GM12878 (cell line): ENCODE measurements around the gene MYOD1. TPM values are rescaled to one million over a fixed set of nuclear protein-coding genes. Genes with fewer than 3 reads are reported as not detected.

ENCODE experiments used
- ATAC-seq: fragments of 200-7000 bp; cut with Tn5 transposase; 3 replicates; pipeline ENCODE4 v1.9.1; 2020; ENCODE audit warnings: mild to moderate bottlenecking, moderate library complexity
- BruUV-seq: library from RNA; stranded (reverse); fragments of 400-500 nt; replicated peaks from 2 replicates; lab custom pipeline; 2021; lab: Mats Ljungman, UMichigan
- CTCF ChIA-PET: fragments of 300-600 bp; sonication (Branson Sonifier 250); formaldehyde crosslinking; extraction: SDS; loops from one replicate; lab custom pipeline; 2021; ENCODE audit warnings: inconsistent platforms; lab: Yijun Ruan, JAX
- POLR2A ChIA-PET: fragments of 350-600 bp; formaldehyde crosslinking; extraction: SDS; loops from one replicate; lab custom pipeline; 2021; ENCODE audit warnings: inconsistent platforms; lab: Charles Lee
- RAD21 ChIA-PET: fragments of 300-600 bp; sonication (Branson Sonifier 250); formaldehyde crosslinking; loops from one replicate; lab custom pipeline; 2023; ENCODE audit warnings: antibody characterized with exemption; ENCODE audit not compliant: unreplicated experiment; lab: Charles Lee
- SMC1A ChIA-PET: fragments of 300-600 bp; sonication (Branson Sonifier 250); formaldehyde crosslinking; loops from one replicate; lab custom pipeline; 2023; ENCODE audit not compliant: unreplicated experiment, uncharacterized antibody; lab: Charles Lee
- DNase-seq: peaks from one replicate; pipeline ENCODE4 v3.0.0-alpha.2; 2011; ENCODE audit warnings: low read depth, low spot score
- FAIRE-seq: peaks from 3 replicates; lab custom pipeline; 2011; peaks lifted over from hg19 to GRCh38; lab: Jason Lieb, UNC
- H2AFZ ChIP-seq: 2 replicates; pipeline ENCODE4 v1.6.0; 2011; ENCODE audit warnings: low read depth, low read length, control low read depth; ENCODE audit not compliant: control insufficient read depth
- H3K27ac ChIP-seq: 2 replicates; pipeline ENCODE4 v1.5.1; 2011; ENCODE audit warnings: control low read depth; ENCODE audit not compliant: control insufficient read depth, insufficient read depth
- H3K27me3 ChIP-seq, 2 experiments: replicated peaks in 1 of 2; 2 replicates each; pipeline versions ENCODE4 v1.6.0 to v1.6.1; 2011; ENCODE audit warnings: low read length in 1 of 2; ENCODE audit not compliant: control insufficient read depth in 2 of 2, insufficient read depth in 2 of 2
- H3K36me3 ChIP-seq, 2 experiments: 2 replicates each; pipeline ENCODE4 v1.5.1; 2011; ENCODE audit warnings: low read length in 1 of 2; ENCODE audit not compliant: control insufficient read depth in 2 of 2, insufficient read depth in 2 of 2
- H3K4me1 ChIP-seq: 2 replicates; pipeline ENCODE4 v1.6.1; 2011; ENCODE audit warnings: mild to moderate bottlenecking, low read length, moderate library complexity, mixed read lengths; ENCODE audit not compliant: control insufficient read depth, insufficient read depth
- H3K4me2 ChIP-seq: 2 replicates; pipeline ENCODE4 v1.6.0; 2011; ENCODE audit warnings: control low read depth; ENCODE audit not compliant: control insufficient read depth, insufficient read depth
- H3K4me3 ChIP-seq: fragments of 200-600 bp; sonication (generic); 2 replicates; pipeline ENCODE4 v1.5.1; 2016
- H3K79me2 ChIP-seq: 2 replicates; pipeline ENCODE4 v1.6.0; 2011; ENCODE audit warnings: low read length; ENCODE audit not compliant: control insufficient read depth, insufficient read depth
- H3K9ac ChIP-seq: 2 replicates; pipeline ENCODE4 v1.8.0; 2011; ENCODE audit warnings: low read length, control low read depth, mixed read lengths; ENCODE audit not compliant: control insufficient read depth, insufficient read depth
- H3K9me3 ChIP-seq: replicated peaks from 3 replicates; pipeline ENCODE4 v1.5.1; 2011; ENCODE audit warnings: mild to moderate bottlenecking, low read length; ENCODE audit not compliant: control insufficient read depth, insufficient read depth
- H4K20me1 ChIP-seq: 2 replicates; pipeline ENCODE4 v1.6.0; 2011; ENCODE audit not compliant: control insufficient read depth, insufficient read depth
- NR2F1 ChIP-seq: fragments of 450-650 bp; conservative IDR thresholded peaks from 2 replicates; pipeline ENCODE4 v1.6.1; 2017; ENCODE audit warnings: mild to moderate bottlenecking
- RFX5 ChIP-seq: IDR thresholded peaks from 2 replicates; pipeline ENCODE4 v1.6.1; 2011; ENCODE audit warnings: low read depth, low read length, improper control_type of control experiment
- ZNF207 ChIP-seq: fragments of 450-650 bp; IDR thresholded peaks from 2 replicates; pipeline ENCODE4 v1.6.1; 2014; ENCODE audit warnings: antibody characterized with exemption, mild to moderate bottlenecking, borderline replicate concordance
- WGBS: methylation state at CpG from one replicate; pipeline ENCODE4 v1.1.6; 2016; ENCODE audit warnings: low lambda C conversion rate; ENCODE audit not compliant: insufficient replicate concordance, insufficient coverage; ENCODE audit errors: missing lambda C conversion rate; 5-methylcytosine and 5-hydroxymethylcytosine counted together
- in situ Hi-C: fragments of 300-500 bp; cut with MboI; formaldehyde crosslinking; loops from 9 replicates; pipeline ENCODE4 v1.14.3; 2018; ENCODE audit warnings: mixed read lengths
- intact Hi-C: fragments of 100-400 bp; cut with micrococcal nuclease; formaldehyde crosslinking; loops from one replicate; pipeline ENCODE4 v1.14.2; 2022; ENCODE audit not compliant: unreplicated experiment
- polyA plus RNA-seq, 11 experiments: library from polyadenylated mRNA; depleted of rRNA in 4 of 11; unstranded in 6 of 11; stranded (reverse) in 5 of 11; fragments of >200 nt; fragmentation: Nextera tagmentation in 4 of 11; fragmentation: Illumina TruSeq in 1 of 11; extraction: Ambion mirVana in 4 of 11; extraction: Trizol in 1 of 11; gene quantifications; 1 replicate in 1 of 11; 2 replicates in 10 of 11; pipeline versions ENCODE4 v1.2.1 to v1.2.3, GENCODE V29; 2011 to 2016; ENCODE audit warnings: inconsistent platforms in 2 of 11, missing spikeins in 2 of 11, low read depth in 1 of 11
- total RNA-seq, 4 experiments: library from RNA; depleted of rRNA in 3 of 4; stranded (reverse); fragments of >200 nt in 3 of 4; fragmentation: Illumina TruSeq in 1 of 4; extraction: Trizol in 1 of 4; gene quantifications; 2 replicates each; pipeline versions ENCODE4 v1.2.1 to v1.2.3, GENCODE V29; 2013 to 2021
- TF ChIP-seq, protein P1 (sequence below), 3 experiments: IDR thresholded peaks in 2 of 3; conservative IDR thresholded peaks in 1 of 3; 2 replicates each; pipeline ENCODE4 v1.5.1; 2011; ENCODE audit warnings: low read depth in 3 of 3, low read length in 3 of 3, mild to moderate bottlenecking in 3 of 3, control low read depth in 2 of 3, moderate library complexity in 2 of 3, inconsistent platforms in 1 of 3, mixed read lengths in 1 of 3; ENCODE audit not compliant: control insufficient read depth in 2 of 3, insufficient read depth in 1 of 3; ENCODE audit errors: extremely low read depth in 1 of 3

The MYOD1 gene
- total and polyA plus RNA-seq, 10 of the 15 experiments (the other 5 are each of a cell fraction or from before 2014, with no cell fraction given), result not detected

DNA sequence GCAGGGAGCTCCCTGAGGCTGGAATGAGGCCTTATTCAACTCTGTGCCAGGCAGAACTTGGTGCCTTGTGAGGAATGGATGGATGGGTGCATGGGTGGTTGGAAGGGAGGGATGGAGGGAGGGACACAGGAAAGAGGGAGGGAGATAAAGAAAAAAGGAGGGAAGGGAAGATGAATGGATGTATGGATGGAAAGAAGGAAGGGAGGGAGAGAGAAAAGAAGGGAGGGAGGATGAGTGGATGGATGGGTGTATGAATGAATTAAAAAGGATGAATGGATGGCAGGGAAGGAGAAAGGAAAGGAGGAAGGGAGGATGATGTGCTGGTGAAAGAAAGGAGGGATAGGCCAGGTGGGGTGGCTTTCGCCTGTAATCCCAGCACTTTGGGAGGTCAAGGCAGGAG is 49.8 kb downstream of the MYOD1 start (continued):
- TF ChIP-seq RFX5, result no peak

DNA sequence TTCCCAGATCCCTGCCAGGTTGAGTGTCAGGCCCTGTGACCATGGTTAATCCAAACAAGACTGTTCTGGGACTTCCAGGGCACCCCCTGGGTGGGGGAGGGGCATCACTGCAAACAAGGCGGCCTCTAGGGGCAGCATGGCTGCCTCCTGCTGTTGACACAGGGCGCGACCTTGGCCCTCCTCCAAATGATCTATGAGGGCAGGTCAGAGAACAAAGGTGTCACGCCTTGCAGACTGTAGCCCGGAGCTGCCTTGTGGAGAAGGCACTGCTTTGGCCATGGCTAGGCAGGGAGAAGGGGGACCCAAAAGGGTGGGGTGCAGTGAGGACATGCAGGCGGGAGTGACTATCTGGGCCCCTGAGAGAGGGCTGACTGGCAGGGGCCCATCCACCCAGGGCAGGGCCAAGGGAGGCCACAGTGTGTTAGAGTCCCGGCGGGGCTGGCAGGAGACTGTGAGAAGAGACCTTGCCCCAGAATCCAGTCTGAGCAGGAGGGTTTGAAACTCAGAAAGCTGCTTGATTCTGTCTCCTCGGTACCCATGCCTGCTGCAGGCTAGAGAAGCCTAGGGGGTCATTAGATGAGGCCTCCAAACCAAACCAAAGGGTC is 50.8 kb downstream of the MYOD1 start:
- no peak overlapping the region for H3K4me2 ChIP-seq
- H3K27me3 ChIP-seq, result no peaks in the 10 kb centered on the region
- H3K27ac ChIP-seq, result no peak overlapping the region
- no peaks in the 10 kb centered on the region for H3K4me1 ChIP-seq
- ChIA-PET POLR2A (no interaction called here), CTCF (interaction anchor here (2.8 kb wide), 1 partner anchor 39 kb away, joined by 10 read pairs; no protein-coding TSS in a partner anchor), RAD21 (no interaction called here), SMC1A (interaction anchor here (1.7 kb wide), 1 partner anchor 12 kb away, joined by 4 read pairs; no protein-coding TSS in a partner anchor)
- 0 out of 2 replicates have a peak, but pooled peaks have one; percentile 32 for TF ChIP-seq NR2F1
- no peak for TF ChIP-seq ZNF207
- TF ChIP-seq, protein P1, sequence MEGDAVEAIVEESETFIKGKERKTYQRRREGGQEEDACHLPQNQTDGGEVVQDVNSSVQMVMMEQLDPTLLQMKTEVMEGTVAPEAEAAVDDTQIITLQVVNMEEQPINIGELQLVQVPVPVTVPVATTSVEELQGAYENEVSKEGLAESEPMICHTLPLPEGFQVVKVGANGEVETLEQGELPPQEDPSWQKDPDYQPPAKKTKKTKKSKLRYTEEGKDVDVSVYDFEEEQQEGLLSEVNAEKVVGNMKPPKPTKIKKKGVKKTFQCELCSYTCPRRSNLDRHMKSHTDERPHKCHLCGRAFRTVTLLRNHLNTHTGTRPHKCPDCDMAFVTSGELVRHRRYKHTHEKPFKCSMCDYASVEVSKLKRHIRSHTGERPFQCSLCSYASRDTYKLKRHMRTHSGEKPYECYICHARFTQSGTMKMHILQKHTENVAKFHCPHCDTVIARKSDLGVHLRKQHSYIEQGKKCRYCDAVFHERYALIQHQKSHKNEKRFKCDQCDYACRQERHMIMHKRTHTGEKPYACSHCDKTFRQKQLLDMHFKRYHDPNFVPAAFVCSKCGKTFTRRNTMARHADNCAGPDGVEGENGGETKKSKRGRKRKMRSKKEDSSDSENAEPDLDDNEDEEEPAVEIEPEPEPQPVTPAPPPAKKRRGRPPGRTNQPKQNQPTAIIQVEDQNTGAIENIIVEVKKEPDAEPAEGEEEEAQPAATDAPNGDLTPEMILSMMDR (IDR thresholded peaks at IDR 0.05 in 2 of 3, conservative IDR thresholded peaks at IDR 0.05 in 1 of 3; ENCODE audit: control insufficient read depth in 2 of 3, extremely low read depth in 1 of 3, insufficient read depth in 1 of 3, low read depth in 3 of 3, low read length in 3 of 3), result peak in 2 of 3 experiments; percentile 12 to 20; a peak in 1 of 6 replicates
- no TSS peak for BruUV-seq
- H3K9me3 ChIP-seq, result no peaks in the 10 kb centered on the region
- no peaks in the 10 kb centered on the region for H3K36me3 ChIP-seq
- WGBS, result 69% methylated on average over 9 of the region's 9 CpGs
- H3K4me3 ChIP-seq, result no peak overlapping the region
- ATAC-seq (peak; percentile 33; the same call in 2 of the 3 replicates), DNase-seq (no peak), FAIRE-seq (no peak)
- H3K9ac ChIP-seq, result no peak overlapping the region
- no peaks in the 10 kb centered on the region for H3K79me2 ChIP-seq
- in situ Hi-C loops, result no loop called here
- no peaks in the 10 kb centered on the region for H4K20me1 ChIP-seq
- H2AFZ ChIP-seq, result no peak overlapping the region
- intact Hi-C loops, result no loop called here
